T47D (cell line): Measurements from ENCODE around the gene TCOF1.
A peak's percentile ranks its signal among the peaks of the same experiment; 100 is the strongest.

Experiments
- DNase-seq, 2 experiments: peaks; one replicate each; pipeline versions ENCODE4 v3.0.0 to v3.0.0-alpha.2; 2011 to 2012; ENCODE audit warnings: low read depth in 1 of 2, low spot score in 1 of 2
- JUND ChIP-seq: IDR thresholded peaks from 2 replicates; pipeline ENCODE4 v1.6.1; 2012; ENCODE audit warnings: low read depth
- in situ Hi-C: cut with HindIII; loops from 2 replicates; pipeline ENCODE4 v1.10.0; 2016; ENCODE audit warnings: low sequenced_read_pairs, low pct_unique_long_range_greater_than_20kb

The TCOF1 gene

DNA sequence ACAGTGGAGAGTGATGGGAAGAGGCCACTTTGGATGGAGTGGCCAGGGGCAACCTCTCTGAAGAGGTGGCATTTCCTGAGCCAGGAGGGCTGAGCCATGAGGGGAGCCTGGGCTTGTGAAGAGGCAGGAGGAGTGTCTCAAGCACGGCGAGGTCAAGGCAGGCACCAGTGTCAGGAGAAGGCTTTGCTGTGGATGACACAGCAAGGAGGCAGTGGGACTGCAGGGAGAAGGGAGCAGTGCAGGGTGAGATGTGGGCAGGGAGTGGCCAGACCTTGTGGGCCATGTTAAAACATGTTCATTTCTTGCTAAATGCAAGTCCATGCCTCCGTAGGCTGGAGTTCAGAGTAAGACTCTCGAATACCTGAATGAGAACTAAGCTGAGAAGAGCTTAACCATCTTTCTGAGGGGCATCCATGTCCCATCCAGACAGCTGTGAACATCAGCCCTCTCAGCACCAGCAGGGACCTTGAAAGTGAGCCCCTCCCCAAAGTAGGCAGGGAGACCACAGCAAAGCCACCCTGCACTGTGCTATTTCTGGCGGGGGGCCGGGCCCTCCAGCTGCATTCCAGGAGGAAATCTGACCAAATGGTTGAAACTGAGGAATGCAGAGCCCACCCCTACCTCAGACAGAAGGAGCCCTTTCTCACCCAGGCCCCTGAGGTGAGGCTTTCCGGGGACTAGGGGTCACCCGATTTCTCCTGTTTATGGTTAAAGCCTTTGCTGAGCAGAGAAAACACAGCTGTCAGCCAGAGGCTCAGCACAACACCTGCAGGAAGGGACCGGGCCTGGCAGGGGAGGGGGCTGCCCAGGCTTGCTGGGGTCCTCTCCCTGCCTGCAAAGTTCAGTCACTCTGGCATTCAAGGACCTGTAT, 38.6 kb upstream of the TCOF1 start:
- in situ Hi-C loops: no loop called here
- no peak for DNase-seq
- TF ChIP-seq JUND: no peak

DNA sequence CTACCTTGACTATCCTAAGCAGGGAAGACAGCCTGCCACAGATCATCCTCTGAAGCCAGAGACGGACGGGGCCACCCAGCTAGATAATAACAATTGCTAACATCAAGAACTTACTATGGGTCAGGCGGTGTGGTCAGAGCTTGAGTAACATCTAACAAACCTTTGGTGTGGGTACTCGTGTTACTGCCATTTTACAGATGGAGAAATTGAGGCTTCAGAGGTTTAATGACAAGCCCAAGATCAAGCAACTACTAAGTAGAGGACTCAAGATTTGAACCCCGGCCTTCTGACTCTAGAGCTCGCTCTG, 38.1 kb upstream of the TCOF1 start:
- TF ChIP-seq JUND: no peak
- no peak for DNase-seq
- in situ Hi-C loops: no loop called here

DNA sequence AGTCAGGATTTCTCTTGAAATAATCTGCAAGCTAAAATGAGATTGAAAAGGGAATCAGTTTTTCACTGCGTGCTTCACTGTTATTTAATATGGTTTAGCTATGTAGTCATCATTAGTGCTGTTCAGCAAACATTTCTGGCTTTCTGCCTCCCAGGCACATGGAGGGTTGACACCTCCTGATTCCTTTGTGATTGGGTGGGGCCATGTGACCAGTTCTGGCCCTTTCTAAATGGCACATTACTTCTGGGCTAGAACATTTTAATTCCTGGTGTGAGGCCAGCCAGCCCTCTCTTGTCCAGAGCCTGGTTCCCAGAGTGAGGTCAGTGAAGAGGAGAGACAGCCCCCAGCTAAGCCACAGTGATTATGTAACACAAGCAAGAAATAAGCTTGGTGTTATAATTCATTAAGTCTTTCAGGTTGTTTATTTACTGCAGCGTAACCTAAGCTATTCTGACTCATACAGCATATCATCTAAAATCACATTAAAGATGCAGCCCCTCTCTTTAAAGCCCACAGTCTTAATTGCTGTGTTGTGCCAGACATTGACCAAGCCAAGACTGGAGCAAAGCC, 37.4 kb upstream of the TCOF1 start:
- no peak for TF ChIP-seq JUND
- DNase-seq: peak; percentile 53 to 55
- in situ Hi-C loops: no loop called here

DNA sequence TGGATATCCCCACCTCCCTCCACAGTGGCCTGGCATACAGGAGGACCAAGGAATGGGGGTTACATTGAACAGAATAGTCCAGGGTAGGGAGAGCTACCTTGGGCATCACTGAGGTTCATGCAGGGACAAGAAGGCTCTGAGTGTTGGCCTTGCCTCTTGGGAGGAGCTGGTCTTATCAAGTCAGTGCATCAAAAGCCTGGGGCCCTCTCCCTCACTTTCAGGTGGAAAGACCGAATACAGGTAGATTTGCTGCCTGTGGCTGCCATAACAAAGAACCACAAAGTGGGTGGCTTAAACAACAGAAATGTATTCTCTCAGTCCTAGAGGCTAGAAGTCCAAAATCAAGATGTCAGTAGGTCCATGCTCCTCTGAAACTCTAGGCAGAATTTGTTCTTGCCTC, 36.3 kb upstream of the TCOF1 start:
- in situ Hi-C loops: no loop called here

DNA sequence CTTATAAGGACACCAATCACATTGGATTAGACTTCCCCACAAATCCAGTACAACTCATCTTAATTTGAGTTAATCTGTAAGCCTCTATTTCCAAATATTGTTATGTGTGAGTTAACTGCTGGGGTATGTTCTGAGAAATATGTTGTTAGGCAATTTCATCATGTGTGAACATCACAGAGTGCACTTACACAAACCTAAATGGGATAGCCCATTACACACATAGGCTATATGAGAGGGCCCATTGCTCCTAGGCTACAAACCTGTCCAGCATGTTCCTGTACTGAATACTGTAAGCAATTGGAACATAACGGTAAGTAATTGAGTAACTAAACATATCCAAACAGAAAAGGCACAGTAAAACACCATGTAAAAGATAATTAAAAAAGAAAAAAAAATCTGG, 35.7 kb upstream of the TCOF1 start:
- DNase-seq: peak in 1 of 2 experiments; percentile 18
- in situ Hi-C loops: no loop called here
- no peak for TF ChIP-seq JUND

More for the DNA sequence above, 36.3 kb upstream of the TCOF1 start:
- no peak for DNase-seq
- no peak for TF ChIP-seq JUND

DNA sequence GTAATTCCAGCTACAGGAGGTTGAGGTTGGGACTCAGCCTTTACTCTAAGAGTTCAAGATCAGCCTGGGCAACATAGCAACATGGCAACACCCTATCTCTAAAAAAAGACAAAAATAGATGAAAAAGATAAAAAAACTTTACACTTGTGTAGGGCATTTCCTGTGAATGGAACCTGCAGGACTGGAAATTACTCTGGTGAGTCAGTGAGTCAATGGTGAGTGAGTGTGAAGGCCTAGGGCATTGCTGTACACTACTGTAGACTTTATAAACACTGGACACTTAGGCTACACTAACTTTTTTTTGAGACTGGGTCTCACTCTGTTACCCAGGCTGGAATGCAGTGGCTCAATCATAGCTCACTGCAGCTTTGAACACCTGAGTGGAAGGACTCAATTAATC, 35.3 kb upstream of the TCOF1 start:
- DNase-seq: peak in 1 of 2 experiments; percentile 60
- TF ChIP-seq JUND: no peak
- in situ Hi-C loops: no loop called here

DNA sequence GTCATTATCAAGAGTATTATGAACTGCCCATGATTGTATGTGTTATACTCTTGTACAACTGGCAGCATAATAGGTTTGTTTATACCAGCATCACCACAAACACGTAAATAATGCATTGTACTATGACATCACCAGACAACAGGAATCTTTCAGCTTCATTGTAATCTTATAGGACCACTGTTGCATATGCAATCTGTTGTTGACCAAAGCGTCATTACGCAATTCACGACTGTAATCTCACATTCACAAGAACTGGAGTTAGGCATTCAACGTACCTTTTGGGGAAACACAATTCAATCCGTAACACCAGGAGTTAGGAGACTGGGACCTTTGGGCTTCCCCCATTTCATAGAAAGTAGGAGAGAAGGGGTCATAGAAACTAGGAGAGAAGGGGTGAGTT, 34.4 kb upstream of the TCOF1 start:
- in situ Hi-C loops: no loop called here
- DNase-seq: no peak
- TF ChIP-seq JUND: no peak

DNA sequence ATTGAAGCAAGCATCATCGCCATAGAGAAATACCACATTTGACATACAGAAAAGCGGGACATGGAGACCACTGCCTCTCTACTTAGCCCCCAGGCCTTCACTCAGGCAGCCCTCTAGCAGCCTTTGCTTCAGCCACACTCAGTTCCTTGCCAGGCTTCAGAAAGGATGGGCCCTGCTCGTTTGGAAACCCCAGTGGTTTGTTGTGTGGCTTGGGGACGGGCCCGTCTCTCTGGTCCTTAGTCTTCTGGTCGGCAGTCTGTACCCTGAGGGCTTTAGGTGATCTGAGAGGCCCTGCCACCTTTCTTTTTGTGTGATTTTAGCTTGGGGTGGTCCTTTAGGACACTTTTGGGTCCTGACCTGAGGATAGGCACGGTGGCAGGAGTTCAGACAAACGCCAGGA, 33.7 kb upstream of the TCOF1 start:
- TF ChIP-seq JUND: no peak

DNA sequence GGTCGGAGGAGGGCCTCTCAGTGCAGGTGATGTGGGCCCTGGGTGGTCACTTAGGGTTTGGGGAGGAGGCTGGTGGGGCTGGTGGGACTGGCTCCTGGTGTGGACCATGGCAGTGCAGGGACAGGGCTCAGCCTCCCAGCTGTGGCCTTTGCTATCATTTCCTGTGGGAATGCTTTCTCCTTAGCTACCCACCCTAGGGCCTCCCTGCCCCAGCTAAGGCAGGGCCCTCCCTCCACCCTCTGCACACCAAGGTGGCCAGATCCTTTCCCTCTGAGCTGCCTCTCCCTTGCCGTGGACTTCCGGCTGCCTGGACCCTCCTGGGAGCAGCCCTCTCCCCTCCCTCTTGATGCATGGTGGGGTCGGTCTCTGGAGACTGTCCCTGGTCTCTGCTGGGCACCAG, 32.1 kb upstream of the TCOF1 start:
- in situ Hi-C loops: no loop called here
- TF ChIP-seq JUND: no peak

More for the DNA sequence above, 33.7 kb upstream of the TCOF1 start:
- no peak for DNase-seq
- in situ Hi-C loops: no loop called here

DNA sequence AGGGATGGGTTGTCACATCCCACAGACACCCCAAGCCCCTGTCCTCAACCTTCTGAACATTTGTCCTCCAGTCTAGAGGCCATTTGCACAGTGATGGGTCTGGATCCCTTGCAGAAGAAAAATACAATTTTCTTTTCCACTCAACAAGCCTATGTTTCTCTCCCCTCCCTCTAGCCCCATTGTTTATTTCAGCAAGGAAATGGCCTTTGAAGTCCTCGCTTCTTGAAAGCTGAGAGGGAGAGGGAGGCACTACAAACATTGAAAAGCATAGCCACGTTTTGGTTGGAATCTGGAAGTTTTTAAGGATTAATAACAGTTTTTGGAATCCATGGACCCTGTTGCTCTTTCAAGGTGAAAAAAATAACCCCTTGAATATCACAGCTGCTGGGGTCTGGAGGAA, 30.8 kb upstream of the TCOF1 start:
- in situ Hi-C loops: no loop called here
- no peak for TF ChIP-seq JUND
- no peak for DNase-seq

More for the DNA sequence above, 32.1 kb upstream of the TCOF1 start:
- no peak for DNase-seq

DNA sequence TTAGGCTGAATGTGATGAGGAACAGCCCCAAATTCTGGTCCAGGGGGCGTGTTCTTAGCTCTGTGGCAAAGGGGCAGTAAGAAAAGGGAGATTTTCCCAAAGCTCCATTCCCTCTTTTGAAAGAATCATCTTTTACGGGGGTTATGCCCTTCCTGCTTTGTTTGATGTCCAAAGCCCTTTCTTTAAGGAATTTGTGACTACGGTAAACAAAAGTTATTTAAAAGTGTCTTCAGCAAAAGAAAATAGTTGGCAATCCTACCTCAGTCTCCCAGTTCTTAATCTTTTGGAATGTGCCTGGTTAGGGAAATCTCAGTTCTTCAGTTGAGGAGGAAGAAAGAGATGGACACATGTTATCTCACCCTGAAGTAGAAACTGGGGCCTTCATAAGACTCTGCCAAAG, 30.4 kb upstream of the TCOF1 start:
- no peak for TF ChIP-seq JUND
- in situ Hi-C loops: no loop called here
- no peak for DNase-seq

DNA sequence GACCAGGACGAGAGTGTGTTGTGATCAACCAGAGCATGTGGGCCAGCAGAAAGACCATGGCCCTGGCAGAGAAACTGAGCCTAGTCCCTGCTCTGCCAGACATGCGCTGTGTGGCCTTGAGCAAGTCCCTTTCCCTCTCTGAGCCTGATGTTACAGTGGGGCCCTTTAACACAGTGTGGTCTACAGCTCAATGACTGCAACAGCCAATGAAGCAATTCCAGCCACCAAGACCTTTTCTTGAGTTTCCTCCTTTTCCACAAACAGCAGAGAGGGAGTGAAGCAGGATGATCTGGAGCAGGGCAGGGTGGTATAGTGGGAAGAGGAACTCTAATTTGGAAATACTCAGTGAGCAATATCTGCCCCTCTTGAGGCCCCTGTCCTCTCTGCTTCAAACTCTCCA, 29.0 kb upstream of the TCOF1 start:
- in situ Hi-C loops: no loop called here
- no peak for TF ChIP-seq JUND
- no peak for DNase-seq

DNA sequence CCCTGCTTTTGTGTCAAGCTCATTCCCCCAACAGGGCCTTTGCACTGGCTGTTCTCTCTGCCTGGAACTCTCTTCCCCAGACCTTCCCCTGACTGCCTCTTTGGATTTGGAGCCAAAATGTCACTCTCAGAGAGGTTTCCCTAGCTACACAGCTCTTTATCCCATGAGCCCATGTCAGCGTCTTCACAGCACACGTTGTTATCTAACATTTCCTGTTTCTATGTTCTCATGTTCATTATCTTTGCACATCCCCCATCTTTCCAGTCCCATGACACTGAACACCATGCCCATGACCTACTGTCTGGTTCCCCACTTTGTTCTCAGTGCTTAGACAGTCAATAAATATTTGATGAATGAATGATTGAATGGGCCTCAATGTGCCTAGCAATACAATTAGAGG, 28.5 kb upstream of the TCOF1 start:
- in situ Hi-C loops: no loop called here
- DNase-seq: no peak
- no peak for TF ChIP-seq JUND
